NCI-H1694 (cell line): ENCODE results near the gene GDF9.
"Not testable (repeated sequence)": the region's sequence is repeated elsewhere in the genome, so short reads cannot be mapped to it uniquely, and the experiment has no call there.

ENCODE experiments used
- DNase-seq: peaks from one replicate; lab custom pipeline; 2025; lab: John Stamatoyannopoulos, UW

GDF9 gene

DNA sequence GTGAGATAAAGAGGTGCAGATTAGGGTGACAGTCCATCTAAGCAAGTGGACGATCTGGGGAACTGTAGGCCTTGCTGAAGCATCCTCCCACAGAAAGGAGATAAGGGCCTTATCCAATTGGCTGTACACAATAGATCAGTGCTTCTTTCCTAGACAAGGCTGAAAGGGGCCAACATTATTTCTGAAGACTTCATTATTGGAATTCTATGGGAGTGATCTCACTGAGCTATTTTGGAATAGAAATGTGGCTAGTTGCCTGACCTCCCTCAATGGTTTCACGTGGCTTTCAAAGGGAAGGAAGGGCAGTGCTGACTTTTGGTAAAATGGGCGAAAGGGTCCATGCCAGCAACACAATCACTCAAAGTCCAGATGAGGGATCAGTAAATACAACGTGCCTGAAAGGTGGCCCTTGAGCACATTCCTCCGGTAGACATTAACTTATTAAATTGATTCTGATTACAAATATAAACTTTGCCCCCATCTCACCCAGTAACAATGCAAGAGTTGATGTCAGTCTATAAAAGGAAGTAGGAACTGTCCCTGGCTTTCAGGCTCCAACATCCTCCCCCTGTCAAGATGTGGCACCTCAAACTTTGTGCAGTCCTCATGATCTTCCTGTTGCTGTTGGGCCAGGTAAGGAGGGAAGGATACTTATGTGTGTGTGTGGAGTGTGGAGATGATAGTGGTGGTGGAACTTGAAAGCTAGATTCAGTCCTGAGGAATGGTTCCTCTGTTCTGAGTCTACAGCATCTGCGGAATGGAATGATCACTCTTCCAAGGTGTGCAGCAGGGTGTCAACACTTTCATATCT, 7.1 kb upstream of the GDF9 start, which contains the start of gene LEAP2:
Gene LEAP2, plus strand, starts transcription at position 550 of the 811 bp plus-strand sequence. Its CDS starts 27 bp downstream, at position 577.
- no peak for DNase-seq

DNA sequence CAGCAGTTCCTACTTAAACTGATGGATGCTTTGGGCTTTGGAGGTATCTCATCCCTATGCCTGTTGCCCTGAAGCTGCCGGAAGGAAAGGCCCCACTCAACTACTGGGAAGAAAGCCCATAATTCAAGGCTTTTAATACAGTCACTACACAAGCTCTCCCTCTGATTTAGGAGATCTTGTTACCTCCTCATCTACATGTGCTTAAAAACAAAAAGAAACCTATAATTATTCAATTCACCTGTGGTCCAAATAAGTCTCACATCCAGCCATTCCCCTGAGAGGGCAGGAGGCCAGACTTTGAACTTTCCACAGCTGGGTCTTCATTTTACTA, 6.5 kb upstream of the GDF9 start:
- no peak for DNase-seq

DNA sequence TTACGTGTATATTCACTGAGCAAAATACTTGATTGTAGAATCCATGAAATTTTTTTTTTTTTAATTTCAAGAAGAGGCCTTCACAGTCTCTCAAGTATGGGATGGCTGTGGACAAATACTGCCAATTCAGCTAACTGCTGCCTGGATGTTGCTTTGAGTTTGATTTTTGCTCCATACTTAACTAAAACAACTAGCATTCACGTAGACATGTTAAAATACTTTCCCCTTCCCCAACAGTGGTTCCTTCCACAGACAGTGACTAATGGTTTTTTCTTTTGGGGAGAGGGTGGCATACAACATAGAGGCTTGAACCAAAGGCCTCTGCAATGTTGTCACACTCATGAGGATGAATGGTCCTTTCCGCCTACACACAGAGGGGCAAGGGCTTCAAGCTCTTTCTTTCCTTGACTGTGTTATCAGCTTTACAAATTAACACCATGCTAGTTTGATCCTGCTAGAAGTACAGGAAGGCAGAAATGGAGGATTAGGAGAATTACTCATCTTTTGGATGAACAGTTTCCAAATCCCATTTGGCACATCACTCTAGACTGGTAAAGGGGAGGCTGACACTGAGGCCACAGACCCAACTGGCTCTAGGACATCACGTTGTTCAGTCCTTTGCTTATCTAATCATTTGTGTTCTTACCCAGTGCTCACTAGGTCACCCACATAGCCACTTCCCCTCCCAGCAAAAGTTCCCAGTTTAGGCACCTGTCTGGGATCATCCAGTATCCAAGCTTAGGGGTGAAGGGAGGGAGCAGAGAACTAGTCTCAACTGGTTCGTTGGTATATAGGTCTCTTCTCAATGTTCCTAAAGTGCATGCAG, 5.4 kb upstream of the GDF9 start:
- DNase-seq: no peak

DNA sequence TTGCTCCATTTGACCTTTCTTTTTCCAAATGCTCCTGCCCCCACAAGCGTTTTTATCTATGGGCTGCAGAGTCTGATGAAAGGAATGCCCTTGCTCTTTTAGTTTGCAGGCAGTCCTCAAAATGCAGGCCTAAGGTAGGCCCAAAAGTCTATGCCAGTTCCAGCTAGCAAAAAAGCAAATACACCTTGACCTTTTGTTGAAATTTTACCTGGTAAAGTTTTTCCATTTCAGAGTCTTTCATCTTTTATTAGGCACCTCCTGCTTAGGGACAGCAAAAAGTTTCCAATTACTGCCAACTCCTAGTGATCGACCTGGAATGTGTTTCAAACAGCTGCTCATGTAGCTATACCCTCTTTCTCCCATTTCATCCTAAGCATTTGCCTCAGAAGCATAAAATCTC, 4.5 kb upstream of the GDF9 start:
- no peak for DNase-seq

DNA sequence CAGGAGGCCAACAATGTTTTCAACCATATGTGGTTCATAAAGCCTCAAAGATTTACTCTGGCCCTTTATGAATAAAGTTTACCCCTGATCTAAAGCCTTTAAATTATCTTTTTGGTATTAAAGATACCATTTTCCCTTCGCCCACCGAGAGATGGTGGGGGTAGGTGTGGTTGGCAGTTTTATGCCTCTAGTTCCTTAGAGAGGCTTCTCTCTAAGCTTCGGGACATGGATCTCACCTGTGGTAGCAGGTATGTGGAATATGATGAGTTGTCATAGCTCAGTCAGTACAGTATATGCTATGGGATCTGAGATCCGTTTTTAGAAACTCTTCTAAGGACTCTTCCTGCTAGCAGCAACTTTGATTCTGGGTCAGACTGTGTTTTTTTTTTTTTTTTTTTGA, 2.5 kb upstream of the GDF9 start:
- DNase-seq: no peak

DNA sequence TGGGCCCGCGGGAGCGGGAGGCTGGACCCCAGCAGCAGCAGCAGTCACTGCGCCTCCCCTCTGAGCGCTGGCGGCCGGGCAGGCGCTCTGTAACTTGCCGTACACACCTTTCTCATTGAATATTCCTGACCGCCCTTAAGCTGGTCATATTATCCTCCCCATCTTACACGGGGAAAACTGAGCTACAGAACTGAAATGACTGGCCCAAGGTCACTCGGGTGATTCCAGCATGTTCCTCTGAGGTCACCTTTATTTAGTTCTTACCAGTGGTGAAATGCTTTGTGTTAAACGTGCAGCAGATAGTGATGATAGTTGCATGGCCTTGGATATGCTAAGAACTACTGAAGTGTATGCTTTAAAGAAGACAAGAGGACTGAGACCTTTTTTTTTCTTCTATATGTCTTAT, 780 bp upstream of the GDF9 start:
- DNase-seq: no peak

DNA sequence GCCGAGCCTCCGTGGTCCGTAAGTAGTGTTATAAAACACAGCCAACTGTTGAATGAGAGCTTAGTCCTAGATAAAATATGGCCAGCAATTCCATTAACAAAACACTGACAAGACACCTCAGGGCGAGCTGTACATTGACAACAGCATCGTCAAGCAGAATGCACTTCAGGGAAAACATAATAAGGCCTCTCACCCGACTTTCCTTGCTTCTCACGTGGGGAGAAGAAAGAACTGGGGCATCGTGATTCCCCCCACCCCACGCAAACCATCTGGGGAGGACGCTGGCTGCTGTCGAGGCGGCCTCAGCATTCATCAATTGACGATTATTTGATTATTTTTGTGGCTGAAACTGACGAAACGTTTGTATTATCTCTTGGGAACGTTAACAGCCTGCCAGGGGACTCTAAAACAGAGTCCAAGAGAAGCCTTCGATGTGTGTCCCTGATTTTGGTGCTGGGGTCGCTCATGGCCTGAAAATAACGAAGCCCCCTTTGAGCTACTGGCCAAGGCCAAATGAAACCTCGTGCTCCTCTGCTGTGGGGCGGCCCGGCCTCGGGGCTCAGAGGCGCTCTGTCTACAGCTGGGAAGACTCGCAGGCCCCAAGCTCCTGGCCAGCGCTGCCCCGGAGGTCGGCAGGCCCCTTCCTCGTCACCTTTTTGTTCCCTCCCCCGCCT, 464 bp downstream of the GDF9 start:
- DNase-seq: no peak

DNA sequence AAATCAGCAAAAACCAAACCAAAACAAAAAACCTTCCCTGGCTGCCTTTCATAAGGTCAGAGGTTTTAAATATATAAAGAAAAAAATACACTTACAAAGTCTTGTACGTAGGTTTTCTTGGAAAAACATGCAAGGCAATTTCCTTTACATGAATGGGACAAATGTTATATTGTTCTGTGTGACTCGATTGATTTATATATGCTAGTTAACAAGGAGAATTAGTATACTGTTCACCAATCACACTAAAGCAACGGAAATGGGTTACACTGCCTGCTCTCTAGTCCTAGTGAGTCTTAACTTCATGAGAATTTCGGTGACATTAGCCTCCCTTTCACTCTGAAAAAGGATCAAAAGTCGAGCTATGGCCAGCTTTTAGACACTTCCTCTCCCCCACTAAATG, 5.5 kb downstream of the GDF9 start:
- DNase-seq: no peak

DNA sequence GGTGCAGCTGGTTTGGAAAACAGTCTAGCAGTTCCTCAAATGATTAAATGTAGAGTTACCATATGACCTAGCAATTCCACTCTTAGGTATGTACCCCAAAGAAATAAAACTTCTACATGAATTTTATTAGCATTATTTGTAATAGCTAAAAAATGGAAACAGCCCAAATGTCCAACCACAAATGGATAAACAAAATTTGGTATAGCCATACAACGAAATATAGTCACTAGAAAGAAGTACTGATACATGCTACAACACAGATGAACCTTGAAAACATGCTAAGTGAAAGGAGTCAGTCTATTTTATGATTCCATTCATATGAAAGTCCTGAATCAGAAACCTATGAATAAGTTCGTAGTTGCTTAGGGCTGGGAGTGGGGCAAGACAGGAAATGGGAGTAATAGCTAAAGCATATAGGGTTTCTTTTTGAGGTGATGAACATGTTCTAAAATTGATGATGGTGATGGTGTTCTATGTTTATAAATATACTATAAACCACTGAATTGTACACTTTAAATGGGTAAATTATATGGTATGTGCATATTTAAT, 6.3 kb downstream of the GDF9 start:
- DNase-seq: no peak

DNA sequence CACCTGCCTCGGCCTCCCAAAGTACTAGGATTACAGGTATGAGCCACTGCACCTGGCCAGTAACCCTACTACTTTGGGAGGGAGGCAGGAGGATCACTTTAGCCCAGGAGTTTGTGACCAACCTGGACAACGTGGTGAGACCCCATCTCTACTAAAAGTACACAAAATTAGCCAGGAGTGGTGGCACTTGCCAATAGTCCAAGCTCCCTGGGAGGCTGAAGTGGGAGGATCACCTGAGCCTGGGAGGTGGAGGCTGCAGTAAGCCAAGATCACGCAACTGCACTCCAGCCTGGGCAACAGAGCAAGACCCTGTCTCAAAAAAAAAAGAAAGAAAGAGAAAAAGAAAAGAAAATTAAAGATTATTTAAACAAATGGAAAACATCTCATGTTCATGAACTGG, 10.3 kb downstream of the GDF9 start:
- no peak for DNase-seq

DNA sequence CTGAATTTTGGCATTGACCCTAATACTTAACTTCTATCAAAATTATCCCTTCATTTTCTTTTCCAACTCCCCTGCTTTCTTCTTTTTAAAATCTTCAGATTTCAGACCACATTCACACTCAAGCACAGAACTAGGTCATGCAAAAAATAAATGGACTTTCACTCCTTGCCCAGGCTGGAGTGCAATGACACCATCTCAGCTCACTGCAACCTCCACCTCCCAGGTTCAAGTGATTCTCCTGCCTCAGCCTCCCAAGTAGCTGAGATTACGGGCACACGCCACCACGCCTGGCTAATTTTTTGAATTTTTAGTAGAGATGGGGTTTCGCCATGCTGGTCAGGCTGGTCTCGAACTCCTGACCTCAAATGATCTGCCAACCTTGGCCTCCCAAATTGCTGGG, 11.3 kb downstream of the GDF9 start:
- DNase-seq: not testable (repeated sequence)

DNA sequence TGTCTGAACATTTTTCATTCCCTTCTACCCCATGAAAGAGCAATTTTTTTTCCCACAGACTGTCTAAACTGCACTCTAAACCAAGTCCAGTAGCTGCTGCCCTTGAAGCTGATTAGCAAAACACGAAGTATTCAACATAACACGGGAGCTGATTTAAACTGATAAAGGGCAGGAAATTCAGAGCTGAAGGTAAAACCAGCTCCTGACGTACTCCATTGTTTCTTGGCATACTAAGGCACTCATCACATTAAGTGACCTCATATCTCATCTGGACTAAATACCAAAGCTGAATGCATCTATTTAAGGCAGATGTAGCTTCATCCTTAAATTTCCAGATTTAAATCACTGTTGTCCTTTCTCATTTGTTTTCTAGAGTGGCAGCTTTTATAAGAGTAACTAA, 12.0 kb downstream of the GDF9 start:
- DNase-seq: no peak

DNA sequence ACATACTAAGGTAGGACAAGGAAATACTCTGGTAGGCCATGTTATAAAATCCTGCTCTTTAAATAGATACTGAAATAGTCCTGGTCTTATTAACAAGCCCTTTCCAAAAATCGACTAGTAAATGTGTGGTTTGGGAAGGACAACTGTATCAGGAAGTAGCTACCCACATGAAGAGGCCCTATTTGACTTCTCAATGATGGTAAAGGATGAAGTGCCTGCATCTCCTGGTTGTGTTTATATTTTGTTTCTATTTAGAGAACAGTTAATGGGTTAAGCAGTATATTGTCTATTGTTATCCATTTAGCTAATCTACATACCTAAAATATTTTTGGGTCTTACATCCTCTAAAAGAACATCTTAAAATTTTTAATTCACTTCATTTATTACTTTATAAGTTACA, 12.5 kb downstream of the GDF9 start:
- no peak for DNase-seq

DNA sequence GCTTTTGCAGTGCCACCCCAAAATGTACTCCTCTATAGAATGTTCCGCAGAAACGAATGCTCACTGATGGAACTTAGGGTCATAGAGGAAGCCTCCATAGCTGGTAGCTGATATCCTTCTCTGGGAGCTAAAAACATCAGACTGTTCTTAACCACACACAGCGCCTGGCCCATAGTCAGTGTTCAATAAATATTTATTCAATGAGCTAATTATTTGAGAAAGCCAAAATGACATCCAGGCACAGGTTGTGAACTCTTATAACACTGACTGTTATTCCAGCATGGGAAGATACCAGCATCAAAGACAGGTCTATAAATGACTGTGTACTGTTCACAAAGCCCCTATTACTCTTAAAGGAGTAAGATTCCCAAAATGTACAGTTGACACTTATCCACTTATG, 12.9 kb downstream of the GDF9 start:
- DNase-seq: no peak

DNA sequence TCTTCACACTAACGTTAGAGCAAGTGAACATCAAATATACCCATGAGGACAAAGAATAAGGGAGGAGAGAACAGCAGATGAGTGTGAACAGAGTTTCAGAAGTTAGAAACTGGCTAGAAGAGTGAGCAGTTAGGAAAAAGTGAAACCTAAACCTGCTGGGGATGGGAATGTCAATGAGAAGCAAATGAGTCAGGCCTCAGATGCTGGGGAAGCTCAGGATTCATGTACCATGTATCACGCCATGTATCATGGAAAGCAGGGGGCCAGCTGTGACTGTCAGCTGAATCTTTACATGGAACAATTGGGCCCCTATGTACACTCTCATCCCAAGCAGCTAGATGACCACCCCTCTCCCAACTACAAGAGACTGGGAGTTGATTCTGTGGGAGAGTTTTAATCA, 16.2 kb downstream of the GDF9 start:
- no peak for DNase-seq

DNA sequence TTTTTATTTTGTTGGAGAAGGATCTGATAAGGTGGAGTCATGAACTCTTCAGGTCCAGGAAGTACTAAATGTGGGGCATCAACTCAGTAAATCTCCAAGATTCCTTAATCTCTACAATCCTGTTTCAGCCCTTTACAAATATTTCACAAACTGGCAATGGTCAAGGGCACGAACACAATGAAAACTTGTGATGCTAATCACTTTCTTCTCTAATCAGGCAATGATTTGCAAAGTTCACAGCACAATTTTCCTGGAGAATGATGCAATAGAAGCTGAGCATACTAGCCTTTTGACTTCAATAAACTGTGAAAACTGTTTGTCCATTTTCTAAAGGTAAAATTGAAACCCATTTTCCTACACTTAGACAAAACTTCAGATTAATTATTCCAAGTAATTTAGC, 16.9 kb downstream of the GDF9 start:
- no peak for DNase-seq

DNA sequence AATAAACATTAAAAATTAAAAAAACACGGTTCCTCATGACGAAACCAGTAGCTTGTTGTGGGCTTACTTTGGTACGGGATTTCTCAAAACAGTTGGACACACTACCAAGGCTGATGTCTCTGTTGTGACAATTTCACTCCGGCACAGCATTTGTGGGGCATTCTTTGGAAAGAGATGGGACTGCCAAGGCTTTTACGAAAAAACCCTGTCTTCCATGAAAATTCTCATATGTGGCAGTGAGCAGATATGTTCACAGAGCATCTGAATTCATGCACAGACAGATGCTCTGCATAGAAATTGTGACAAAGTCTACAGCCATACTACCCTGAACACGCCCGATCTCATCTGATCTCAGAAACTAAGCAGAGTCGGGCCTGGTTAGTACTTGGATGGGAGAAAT, 18.0 kb downstream of the GDF9 start:
- DNase-seq: no peak

DNA sequence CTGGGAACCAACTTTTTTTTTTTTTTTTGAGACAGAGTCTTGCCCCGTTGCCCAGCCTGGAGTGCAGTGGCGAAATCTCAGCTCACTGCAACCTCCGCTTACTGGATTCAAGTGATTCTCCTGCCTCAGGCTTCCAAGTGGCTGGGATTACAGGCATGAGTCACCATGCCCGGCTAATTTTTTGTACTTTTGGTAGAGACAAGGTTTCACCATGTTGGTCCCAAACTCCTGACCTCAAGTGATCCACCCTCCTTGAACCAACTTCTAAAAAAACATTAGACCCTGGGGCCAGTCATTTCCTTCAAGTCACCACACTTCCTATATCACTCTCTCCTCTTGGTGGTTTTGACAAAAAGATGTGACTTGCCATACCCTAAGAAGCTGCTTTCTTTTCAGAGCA, 25.0 kb downstream of the GDF9 start:
- DNase-seq: no peak

DNA sequence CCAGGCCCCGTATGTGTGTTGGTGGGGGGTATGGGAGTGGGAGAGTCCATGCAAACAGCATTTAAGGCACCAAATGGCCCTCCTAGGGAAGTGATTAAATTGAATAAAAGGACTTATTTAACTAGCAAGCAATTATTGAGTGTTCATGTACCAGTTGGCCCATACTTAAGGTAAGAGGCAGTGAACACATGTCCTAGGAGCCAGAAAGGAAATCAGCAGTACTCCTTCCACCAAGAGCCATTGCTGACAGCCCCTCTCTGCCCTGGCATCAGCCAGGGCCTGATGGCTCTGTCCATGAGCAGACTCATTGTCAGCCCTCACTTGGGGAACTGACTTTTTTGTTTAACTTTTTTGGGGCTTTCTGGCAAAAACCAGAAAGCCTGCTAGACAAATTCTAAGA, 25.4 kb downstream of the GDF9 start:
- DNase-seq: no peak

DNA sequence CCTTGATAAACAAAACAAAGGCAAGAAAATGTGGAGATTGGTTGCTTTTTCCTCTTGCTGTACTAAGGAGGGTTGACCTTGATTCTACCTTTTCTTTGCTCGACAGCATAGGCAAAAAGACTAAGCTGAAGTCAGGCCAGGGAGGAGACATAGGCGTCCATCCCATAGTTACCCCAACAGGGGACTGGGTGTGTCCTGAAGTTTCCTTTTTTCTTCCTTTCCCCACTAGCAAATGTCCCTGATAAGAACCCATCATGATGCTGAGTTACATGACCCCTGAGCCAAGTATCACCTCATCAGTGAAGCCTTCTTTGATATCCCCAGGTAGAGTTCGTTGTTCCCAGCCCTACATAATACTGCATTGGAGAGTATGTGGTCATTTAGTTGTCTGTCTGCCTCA, 26.0 kb downstream of the GDF9 start:
- no peak for DNase-seq

DNA sequence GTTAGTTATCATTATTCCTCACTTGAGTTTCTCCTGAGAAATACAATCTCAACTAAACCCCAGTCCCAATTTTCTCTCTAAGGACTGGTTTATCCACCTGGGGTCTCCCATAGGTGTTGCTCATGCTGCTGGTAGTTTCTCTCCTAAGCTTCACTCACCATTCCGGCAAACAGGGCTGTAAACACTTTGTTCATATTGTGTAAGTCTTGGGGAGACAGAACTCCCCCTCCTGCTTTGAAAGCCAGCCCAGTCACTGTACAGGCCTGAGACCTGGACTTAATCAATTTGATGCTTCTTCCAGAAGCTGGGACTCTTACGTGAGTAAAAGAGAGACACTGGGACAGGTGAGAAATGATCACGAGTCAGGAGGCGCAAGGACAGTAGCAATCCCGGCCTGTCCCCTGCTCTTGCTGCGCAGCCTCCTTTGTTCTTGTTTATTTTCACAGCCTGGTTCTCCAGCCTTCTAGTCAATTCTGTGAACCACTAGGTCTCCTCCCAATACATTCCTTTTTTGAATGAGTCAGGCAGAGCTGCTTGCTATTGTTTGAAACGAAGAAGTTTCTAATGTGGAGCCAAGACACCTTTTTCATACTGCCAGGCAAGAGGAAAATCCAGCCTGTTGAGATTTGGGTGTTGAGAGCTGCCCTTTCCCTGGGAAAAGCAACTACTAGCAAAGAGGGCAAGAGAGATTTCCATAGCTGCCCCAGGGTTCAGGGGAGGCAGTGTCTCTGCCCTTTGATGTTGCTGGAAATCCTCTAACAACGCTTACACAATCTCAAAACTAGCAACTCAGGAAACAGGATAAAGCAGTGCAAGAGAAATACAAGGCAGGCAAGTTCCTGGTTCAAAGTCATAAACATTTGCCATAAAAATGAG, 26.6 kb downstream of the GDF9 start:
- DNase-seq: no peak
